Measurements from ENCODE around the gene EMC8.

DNA sequence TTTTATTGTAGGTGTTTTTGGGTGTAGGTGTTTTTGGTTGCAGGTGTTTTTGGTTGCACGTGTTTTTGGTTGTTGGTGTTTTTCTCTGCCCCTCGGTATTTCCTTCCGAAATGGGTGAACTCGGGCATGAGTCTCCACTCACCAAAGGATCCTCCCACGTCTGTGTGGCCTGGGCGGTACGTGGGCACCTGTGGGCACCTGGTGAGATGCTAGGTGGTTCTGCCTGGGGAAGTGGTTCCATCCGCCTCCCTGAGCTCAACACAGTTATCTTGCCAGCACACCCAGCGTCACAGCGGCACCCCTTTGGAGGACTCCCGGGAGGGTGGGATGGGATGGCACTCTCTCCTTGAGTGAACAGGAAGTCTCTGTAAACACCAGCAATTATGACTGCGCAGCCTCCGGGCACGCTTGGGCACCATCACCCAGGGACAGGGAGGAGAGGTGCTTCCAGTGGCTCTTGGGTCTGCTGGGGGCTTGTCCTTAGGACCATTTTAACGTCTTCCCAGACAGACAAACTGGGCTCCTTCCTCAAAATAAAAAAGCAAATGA lies 29.9 kb upstream of the EMC8 start:
- TF ChIP-seq CTCF (IDR thresholded peaks at IDR 0.05 in 2 of 3, conservative IDR thresholded peaks at IDR 0.05 in 1 of 3; ENCODE audit: control insufficient read depth in 2 of 3, extremely low read depth in 1 of 3, insufficient read depth in 1 of 3, low read depth in 3 of 3, low read length in 3 of 3): no peak
- no peak for TF ChIP-seq ZBED1 (IDR thresholded peaks at IDR 0.05; ENCODE audit: borderline replicate concordance)
- TF ChIP-seq ZNF24 (IDR thresholded peaks at IDR 0.05): no peak
- no peak for TF ChIP-seq SRF (IDR thresholded peaks at IDR 0.05; ENCODE audit: low read depth in 2 of 2, low read length in 2 of 2)
- TF ChIP-seq KDM1A (IDR thresholded peaks at IDR 0.05; ENCODE audit: borderline replicate concordance): no peak
- TF ChIP-seq NFYA (IDR thresholded peaks at IDR 0.05; ENCODE audit: borderline replicate concordance, low read depth, low read length): no peak
- TF ChIP-seq EP300 (IDR thresholded peaks at IDR 0.05; ENCODE audit: borderline replicate concordance in 1 of 2, control insufficient read depth in 1 of 2, low read depth in 2 of 2, low read length in 2 of 2): no peak
- TF ChIP-seq, protein P1, sequence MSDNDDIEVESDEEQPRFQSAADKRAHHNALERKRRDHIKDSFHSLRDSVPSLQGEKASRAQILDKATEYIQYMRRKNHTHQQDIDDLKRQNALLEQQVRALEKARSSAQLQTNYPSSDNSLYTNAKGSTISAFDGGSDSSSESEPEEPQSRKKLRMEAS (IDR thresholded peaks at IDR 0.05; ENCODE audit: low read depth, low read length): no peak

Data from GM12878 (cell line).